AG08395 (cell line): Measurements from ENCODE around the gene PARVA.

Experiments used
- DNase-seq: peaks from one replicate; pipeline ENCODE4 v3.0.0; 2012; ENCODE audit warnings: mixed read lengths, low spot score

The PARVA gene

GRCh38 chr11:12546660-12547059 is 169.3 kb downstream of the PARVA start:
- no peak for DNase-seq

GRCh38 chr11:12547953-12548650 is 170.7 kb downstream of the PARVA start:
- no peak for DNase-seq

GRCh38 chr11:12552692-12553091 is 175.3 kb downstream of the PARVA start:
- DNase-seq, result peak; percentile 74

- DNase-seq, result no peak
These were observed 176.8 kb downstream of the PARVA start for GRCh38 chr11:12554122-12554521.

GRCh38 chr11:12556155-12556554 is 178.8 kb downstream of the PARVA start:
- peak; percentile 51 for DNase-seq

- DNase-seq, result peak; percentile 93
These were observed 179.5 kb downstream of the PARVA start for GRCh38 chr11:12556788-12557384.

- DNase-seq, result no peak
These were observed 181.6 kb downstream of the PARVA start for GRCh38 chr11:12559011-12559410.

- DNase-seq, result no peak
These were observed 183.0 kb downstream of the PARVA start for GRCh38 chr11:12560362-12560761.

GRCh38 chr11:12560861-12561260 is 183.5 kb downstream of the PARVA start:
- no peak for DNase-seq

GRCh38 chr11:12564012-12564411 is 186.6 kb downstream of the PARVA start:
- no peak for DNase-seq

GRCh38 chr11:12565406-12565805 is 188.0 kb downstream of the PARVA start:
- no peak for DNase-seq

GRCh38 chr11:12567746-12568460 is 190.5 kb downstream of the PARVA start:
- DNase-seq, result no peak

GRCh38 chr11:12569499-12570425 is 192.4 kb downstream of the PARVA start:
- peak; percentile 15 for DNase-seq

GRCh38 chr11:12573707-12574485 is 196.5 kb downstream of the PARVA start:
- no peak for DNase-seq

GRCh38 chr11:12577725-12578644 is 200.6 kb downstream of the PARVA start:
- no peak for DNase-seq

- no peak for DNase-seq
These were observed 204.0 kb downstream of the PARVA start for GRCh38 chr11:12581416-12581815.

GRCh38 chr11:12581923-12582322 is 204.6 kb downstream of the PARVA start:
- DNase-seq, result peak; percentile 75
